Uterus (tissue), 2 donors: ENCODE data around the gene WWC1.

Experiments used
- POLR2A ChIP-seq, 2 donors: fragments of 450-650 bp; IDR thresholded peaks; one replicate each; pipeline ENCODE4 v1.6.1; 2016; ENCODE audit warnings: antibody characterized with exemption in 2 of 2, mild to moderate bottlenecking in 1 of 2, moderate library complexity in 1 of 2
- TF ChIP-seq, protein P1 (sequence below), 4 experiments: fragments of 200-600 bp in 2 of 4; fragments of 450-650 bp in 2 of 4; sonication (generic) in 2 of 4; IDR thresholded peaks; one replicate each; pipeline ENCODE4 v1.5.1; 2016 to 2019; ENCODE audit warnings: antibody characterized with exemption in 4 of 4, mild to moderate bottlenecking in 2 of 4, moderate library complexity in 1 of 4

DNA sequence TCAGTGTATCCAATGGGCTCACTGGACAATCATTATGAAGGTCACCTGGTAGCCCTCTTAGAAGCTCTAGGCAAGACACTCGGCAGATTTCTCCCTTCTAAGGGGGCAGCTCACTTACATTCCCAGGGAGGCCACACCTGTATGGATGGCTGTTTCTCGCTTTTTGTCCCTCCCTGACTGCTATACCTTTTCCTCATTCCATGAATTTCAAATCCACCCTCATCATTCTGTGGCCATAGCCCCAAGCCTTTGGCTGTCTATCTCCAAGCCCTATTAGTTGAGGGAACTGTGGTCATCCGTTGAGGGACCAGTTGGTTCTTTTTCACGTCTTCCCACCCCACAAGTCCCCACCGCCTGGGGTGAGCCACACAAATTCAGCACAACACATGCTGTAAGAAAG lies 109.8 kb downstream of the WWC1 start:
- TF ChIP-seq, protein P1, sequence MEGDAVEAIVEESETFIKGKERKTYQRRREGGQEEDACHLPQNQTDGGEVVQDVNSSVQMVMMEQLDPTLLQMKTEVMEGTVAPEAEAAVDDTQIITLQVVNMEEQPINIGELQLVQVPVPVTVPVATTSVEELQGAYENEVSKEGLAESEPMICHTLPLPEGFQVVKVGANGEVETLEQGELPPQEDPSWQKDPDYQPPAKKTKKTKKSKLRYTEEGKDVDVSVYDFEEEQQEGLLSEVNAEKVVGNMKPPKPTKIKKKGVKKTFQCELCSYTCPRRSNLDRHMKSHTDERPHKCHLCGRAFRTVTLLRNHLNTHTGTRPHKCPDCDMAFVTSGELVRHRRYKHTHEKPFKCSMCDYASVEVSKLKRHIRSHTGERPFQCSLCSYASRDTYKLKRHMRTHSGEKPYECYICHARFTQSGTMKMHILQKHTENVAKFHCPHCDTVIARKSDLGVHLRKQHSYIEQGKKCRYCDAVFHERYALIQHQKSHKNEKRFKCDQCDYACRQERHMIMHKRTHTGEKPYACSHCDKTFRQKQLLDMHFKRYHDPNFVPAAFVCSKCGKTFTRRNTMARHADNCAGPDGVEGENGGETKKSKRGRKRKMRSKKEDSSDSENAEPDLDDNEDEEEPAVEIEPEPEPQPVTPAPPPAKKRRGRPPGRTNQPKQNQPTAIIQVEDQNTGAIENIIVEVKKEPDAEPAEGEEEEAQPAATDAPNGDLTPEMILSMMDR (IDR thresholded peaks at IDR 0.05): no peak
- no peak for TF ChIP-seq POLR2A (IDR thresholded peaks at IDR 0.05)
